ENCODE results near the gene GPR6.

Gene GPR6

DNA sequence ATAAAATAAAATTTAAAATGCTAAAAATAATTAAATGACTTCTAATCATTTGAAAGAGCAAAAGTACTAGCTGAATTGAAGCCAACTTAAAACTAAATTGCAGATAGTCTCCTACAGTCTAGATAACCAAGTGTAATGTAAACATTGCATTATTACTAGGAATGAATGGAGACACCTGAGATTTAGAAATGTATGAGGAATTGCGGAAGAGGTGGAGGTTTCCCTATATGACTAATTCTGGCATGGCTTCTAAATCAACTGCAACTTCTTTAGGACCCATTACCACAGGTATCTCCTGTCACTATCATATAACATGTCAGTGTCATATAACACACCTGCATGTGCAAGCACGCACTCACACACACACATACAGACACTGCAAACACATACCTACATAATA lies 13.2 kb upstream of the GPR6 start:
- Histone ChIP-seq H3K27ac (ENCODE audit: low read length) (no peak overlapping the region), H2AFZ (ENCODE audit: low read length) (no peak overlapping the region), H3K4me3 (ENCODE audit: low read length) (no peak overlapping the region), H3K9me2 (replicated peaks; ENCODE audit: insufficient read depth, low read length) (no peaks in the 10 kb centered on the region), H4K20me1 (ENCODE audit: insufficient read depth, low read length) (no peaks in the 10 kb centered on the region), H3K4me2 (ENCODE audit: low read depth, low read length) (no peak overlapping the region), H3K79me2 (ENCODE audit: low read length) (no peaks in the 10 kb centered on the region), H3K9ac (ENCODE audit: low read length) (no peak overlapping the region), H3K4me1 (ENCODE audit: low read length) (no peaks in the 10 kb centered on the region), H3K27me3 (replicated peaks; ENCODE audit: insufficient read depth, low read length) (no peaks in the 10 kb centered on the region), H3K36me3 (replicated peaks; ENCODE audit: insufficient read depth, low read length) (no peaks in the 10 kb centered on the region), H3K9me3 (replicated peaks; ENCODE audit: insufficient read depth, low read length) (no peaks in the 10 kb centered on the region), H3F3A (ENCODE audit: insufficient read depth, low read length) (no peaks in the 10 kb centered on the region)
- no peak for DNase-seq
- TF ChIP-seq EZH2phosphoT487 (IDR thresholded peaks at IDR 0.05; ENCODE audit: low read length) = no peak
- TF ChIP-seq, protein P1, sequence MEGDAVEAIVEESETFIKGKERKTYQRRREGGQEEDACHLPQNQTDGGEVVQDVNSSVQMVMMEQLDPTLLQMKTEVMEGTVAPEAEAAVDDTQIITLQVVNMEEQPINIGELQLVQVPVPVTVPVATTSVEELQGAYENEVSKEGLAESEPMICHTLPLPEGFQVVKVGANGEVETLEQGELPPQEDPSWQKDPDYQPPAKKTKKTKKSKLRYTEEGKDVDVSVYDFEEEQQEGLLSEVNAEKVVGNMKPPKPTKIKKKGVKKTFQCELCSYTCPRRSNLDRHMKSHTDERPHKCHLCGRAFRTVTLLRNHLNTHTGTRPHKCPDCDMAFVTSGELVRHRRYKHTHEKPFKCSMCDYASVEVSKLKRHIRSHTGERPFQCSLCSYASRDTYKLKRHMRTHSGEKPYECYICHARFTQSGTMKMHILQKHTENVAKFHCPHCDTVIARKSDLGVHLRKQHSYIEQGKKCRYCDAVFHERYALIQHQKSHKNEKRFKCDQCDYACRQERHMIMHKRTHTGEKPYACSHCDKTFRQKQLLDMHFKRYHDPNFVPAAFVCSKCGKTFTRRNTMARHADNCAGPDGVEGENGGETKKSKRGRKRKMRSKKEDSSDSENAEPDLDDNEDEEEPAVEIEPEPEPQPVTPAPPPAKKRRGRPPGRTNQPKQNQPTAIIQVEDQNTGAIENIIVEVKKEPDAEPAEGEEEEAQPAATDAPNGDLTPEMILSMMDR (IDR thresholded peaks at IDR 0.05; ENCODE audit: low read length) = no peak

DNA sequence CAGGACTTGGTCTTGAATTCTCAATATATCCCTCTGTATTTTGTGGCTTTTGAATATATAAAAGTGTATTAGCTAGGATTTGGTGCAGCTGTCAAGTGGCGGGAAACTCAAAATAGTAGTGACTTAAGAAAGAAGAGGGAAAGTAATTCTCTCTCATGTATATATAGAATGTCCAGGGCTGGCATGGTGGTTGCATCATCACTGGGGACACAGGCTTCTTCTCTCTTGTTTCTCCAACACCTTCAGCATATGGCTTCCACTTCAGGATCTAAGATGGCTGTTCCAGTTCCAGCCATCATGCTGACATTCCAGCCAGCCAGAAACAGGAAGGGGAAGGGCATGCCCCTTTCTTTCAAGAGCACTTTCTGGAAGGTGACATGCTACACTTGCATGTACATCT lies 11.8 kb upstream of the GPR6 start:
- H3K9ac ChIP-seq (ENCODE audit: low read length) = no peak overlapping the region
- no peaks in the 10 kb centered on the region for H3K9me2 ChIP-seq (replicated peaks; ENCODE audit: insufficient read depth, low read length)
- no peaks in the 10 kb centered on the region for H4K20me1 ChIP-seq (ENCODE audit: insufficient read depth, low read length)
- no peaks in the 10 kb centered on the region for H3F3A ChIP-seq (ENCODE audit: insufficient read depth, low read length)
- no peaks in the 10 kb centered on the region for H3K9me3 ChIP-seq (replicated peaks; ENCODE audit: insufficient read depth, low read length)
- no peak overlapping the region for H2AFZ ChIP-seq (ENCODE audit: low read length)
- H3K36me3 ChIP-seq (replicated peaks; ENCODE audit: insufficient read depth, low read length) = no peaks in the 10 kb centered on the region
- no peaks in the 10 kb centered on the region for H3K79me2 ChIP-seq (ENCODE audit: low read length)
- TF ChIP-seq EZH2 (optimal IDR thresholded peaks at IDR 0.05; ENCODE audit: low read depth, low read length) (no peak), EZH2phosphoT487 (IDR thresholded peaks at IDR 0.05; ENCODE audit: low read length) (no peak)
- TF ChIP-seq, protein P1 (IDR thresholded peaks at IDR 0.05; ENCODE audit: low read length) = no peak
- H3K4me3 ChIP-seq (ENCODE audit: low read length) = no peak overlapping the region
- H3K4me1 ChIP-seq (ENCODE audit: low read length) = no peaks in the 10 kb centered on the region
- H3K4me2 ChIP-seq (ENCODE audit: low read depth, low read length) = no peak overlapping the region
- DNase-seq = no peak
- H3K27ac ChIP-seq (ENCODE audit: low read length) = no peak overlapping the region
- no peaks in the 10 kb centered on the region for H3K27me3 ChIP-seq (replicated peaks; ENCODE audit: insufficient read depth, low read length)

DNA sequence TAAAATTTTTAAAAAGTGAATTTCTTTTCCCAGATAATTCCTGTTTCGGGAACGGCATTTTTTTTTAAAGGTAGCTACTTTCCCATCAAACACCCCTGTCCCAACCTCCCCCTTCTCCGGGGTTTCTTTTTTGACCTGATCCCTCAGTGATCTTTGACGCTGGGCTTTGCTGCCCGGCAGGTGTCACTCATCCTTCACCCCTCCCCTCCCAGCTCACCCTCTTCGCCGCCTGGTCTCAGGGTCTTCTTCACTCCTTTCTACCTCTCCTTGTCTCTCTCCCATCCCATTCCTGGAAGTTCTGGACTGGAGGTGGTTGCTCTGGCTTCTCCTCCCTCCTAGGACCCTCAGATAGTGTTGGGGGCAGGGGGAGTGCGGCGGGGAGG lies 329 bp upstream of the GPR6 start:
- no peaks in the 10 kb centered on the region for H3K9me2 ChIP-seq (replicated peaks; ENCODE audit: insufficient read depth, low read length)
- H3K27me3 ChIP-seq (replicated peaks; ENCODE audit: insufficient read depth, low read length) = no peaks in the 10 kb centered on the region
- no peak overlapping the region for H3K4me3 ChIP-seq (ENCODE audit: low read length)
- no peaks in the 10 kb centered on the region for H3K9me3 ChIP-seq (replicated peaks; ENCODE audit: insufficient read depth, low read length)
- no peak overlapping the region for H2AFZ ChIP-seq (ENCODE audit: low read length)
- DNase-seq = no peak
- TF ChIP-seq, protein P1 (IDR thresholded peaks at IDR 0.05; ENCODE audit: low read length) = no peak
- TF ChIP-seq EZH2phosphoT487 (IDR thresholded peaks at IDR 0.05; ENCODE audit: low read length) = no peak
- TF ChIP-seq EZH2 (optimal IDR thresholded peaks at IDR 0.05; ENCODE audit: low read depth, low read length) = no peak
- H3F3A ChIP-seq (ENCODE audit: insufficient read depth, low read length) = no peaks in the 10 kb centered on the region
- H3K27ac ChIP-seq (ENCODE audit: low read length) = no peak overlapping the region
- no peaks in the 10 kb centered on the region for H3K4me1 ChIP-seq (ENCODE audit: low read length)
- H3K9ac ChIP-seq (ENCODE audit: low read length) = no peak overlapping the region
- no peaks in the 10 kb centered on the region for H3K79me2 ChIP-seq (ENCODE audit: low read length)
- no peak overlapping the region for H3K4me2 ChIP-seq (ENCODE audit: low read depth, low read length)
- H3K36me3 ChIP-seq (replicated peaks; ENCODE audit: insufficient read depth, low read length) = no peaks in the 10 kb centered on the region
- H4K20me1 ChIP-seq (ENCODE audit: insufficient read depth, low read length) = no peaks in the 10 kb centered on the region
